Measurements from ENCODE around the gene CHCHD1.
"Not testable (repeated sequence)": the region's sequence is repeated elsewhere in the genome, so short reads cannot be mapped to it uniquely, and the experiment has no call there.

Gene CHCHD1

DNA sequence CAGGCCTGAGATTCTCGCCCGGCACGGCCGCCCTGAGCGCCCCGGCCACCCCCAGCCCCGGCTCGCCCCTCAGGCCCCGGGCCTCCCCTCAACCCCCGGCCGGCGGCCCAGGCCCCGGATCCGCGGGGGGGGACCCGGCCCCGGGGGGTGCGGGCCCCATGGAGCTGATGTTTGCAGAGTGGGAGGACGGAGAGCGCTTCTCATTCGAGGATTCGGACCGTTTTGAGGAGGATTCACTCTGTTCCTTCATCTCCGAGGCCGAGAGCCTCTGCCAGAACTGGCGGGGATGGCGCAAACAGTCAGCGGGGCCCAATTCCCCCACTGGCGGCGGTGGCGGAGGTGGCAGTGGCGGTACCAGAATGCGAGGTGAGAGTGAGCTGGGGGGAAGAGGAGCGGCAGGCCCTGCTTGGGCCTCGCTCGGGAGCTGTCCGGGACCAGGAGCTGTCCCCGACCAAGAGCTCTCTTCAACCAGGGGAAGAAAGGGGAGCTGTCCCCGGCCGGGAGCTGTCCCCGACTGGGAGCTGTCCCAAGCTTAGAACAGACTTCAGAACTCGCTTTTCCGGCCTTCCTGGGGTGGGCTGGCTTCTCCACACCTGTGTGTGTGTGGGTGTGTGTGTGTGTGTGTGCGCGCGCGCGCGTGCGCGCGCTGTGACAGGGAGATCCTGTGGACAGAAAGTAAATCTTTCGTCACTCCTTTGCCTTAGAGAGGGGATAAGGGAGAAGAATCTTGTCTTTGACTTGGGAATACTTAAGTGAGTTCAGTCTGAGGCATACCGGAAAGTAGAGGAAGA lies 4.1 kb downstream of the CHCHD1 start:
- TF ChIP-seq, protein P1, sequence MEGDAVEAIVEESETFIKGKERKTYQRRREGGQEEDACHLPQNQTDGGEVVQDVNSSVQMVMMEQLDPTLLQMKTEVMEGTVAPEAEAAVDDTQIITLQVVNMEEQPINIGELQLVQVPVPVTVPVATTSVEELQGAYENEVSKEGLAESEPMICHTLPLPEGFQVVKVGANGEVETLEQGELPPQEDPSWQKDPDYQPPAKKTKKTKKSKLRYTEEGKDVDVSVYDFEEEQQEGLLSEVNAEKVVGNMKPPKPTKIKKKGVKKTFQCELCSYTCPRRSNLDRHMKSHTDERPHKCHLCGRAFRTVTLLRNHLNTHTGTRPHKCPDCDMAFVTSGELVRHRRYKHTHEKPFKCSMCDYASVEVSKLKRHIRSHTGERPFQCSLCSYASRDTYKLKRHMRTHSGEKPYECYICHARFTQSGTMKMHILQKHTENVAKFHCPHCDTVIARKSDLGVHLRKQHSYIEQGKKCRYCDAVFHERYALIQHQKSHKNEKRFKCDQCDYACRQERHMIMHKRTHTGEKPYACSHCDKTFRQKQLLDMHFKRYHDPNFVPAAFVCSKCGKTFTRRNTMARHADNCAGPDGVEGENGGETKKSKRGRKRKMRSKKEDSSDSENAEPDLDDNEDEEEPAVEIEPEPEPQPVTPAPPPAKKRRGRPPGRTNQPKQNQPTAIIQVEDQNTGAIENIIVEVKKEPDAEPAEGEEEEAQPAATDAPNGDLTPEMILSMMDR (conservative IDR thresholded peaks at IDR 0.05; ENCODE audit: low read depth, low read length) = no peak
- peak; percentile 35 for DNase-seq (ENCODE audit: low read depth)
- H3K4me3 ChIP-seq (ENCODE audit: low read length) = peak overlapping the region; percentile 90

DNA sequence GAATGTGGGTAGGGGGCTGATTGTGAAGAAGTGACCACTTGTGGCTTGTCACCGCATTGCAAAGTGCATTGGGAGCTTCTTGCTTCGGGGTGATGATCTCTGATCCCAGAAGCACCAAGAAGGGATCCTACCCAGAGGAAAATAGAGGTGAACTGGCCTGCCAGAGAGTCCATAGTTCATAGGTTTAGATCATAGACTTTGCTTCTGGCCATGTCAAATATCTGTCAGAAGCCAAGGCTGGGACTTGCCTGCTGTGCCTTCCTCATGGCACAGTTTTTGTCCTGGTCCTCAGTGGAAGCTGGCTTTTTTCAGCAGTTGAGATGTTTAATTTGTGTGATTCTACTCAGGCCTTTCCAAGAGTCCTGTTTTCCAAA lies 4.7 kb downstream of the CHCHD1 start:
- TF ChIP-seq, protein P1 (conservative IDR thresholded peaks at IDR 0.05; ENCODE audit: low read depth, low read length) = no peak
- peak overlapping the region; percentile 90 for H3K4me3 ChIP-seq (ENCODE audit: low read length)
- DNase-seq (ENCODE audit: low read depth) = no peak

DNA sequence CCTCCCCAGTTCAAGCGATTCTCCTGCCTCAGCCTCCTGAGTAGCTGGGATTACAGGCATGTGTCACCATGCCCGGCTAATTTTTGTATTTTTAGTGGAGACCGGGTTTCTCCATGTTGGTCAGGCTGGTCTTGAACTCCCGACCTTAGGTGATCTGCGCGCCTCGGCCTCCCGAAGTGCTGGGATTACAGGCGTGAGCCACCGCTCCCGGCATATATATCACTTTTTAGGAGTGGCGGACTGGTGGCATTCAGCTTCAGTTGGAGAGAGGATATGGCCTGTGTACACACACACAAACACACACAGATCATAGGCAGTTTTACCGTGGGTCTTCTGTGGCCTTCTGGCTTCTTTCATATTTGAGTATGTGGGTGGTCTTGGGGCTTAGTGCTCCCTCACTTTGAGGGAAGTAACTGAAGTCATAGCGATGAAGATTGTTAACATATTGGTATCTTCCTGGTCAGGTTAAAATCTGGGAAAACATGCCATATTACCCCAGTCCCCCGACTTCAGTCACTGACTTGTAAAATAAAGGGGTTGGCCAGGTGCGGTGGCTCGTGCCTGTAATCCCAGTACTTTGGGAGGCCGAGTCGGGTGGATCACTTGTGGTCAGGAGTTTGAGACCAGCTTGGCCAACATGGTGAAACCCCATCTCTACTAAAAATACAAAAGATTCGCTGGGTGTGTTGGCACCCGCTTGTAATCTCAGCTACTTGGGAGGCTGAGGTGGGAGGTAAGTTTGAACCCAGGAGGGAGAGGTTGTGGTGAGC lies 5.4 kb downstream of the CHCHD1 start:
- peak overlapping the region; percentile 4 for H3K4me3 ChIP-seq (ENCODE audit: low read length)
- DNase-seq (ENCODE audit: low read depth) = not testable (repeated sequence)

DNA sequence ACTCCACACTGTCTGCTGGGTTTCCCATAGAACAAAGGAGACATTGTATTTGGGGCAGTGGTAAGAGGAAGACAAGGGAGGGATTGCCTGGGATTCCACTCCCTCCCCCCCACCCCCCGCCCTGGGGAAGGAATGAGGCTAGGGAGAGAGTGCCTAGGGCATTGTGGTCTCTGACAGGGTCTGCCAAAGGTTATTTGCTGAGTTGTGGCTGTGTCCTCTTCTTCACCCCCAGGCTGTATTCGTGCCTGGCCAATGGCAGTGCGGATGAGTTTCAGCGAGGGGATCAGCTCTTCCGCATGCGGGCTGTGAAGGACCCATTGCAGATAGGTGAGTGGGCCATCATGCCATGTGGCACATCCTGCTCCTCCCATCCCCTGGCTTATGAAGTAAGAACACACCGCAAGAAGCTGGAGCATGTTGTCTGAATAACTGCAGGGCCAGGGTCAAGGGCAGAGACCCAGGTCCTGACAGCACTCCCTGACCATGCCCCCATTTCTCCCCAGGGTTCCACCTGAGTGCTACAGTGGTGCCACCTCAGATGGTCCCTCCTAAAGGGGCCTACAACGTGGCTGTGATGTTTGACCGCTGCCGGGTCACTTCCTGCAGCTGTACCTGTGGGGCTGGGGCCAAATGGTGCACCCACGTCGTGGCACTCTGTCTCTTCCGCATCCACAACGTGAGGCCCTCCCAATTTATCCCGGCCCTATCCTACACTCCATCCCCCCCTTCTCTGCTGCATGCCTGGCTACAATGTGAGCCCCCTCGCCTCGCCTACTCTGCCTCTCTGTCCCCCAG lies 7.2 kb downstream of the CHCHD1 start:
- DNase-seq (ENCODE audit: low read depth) = no peak
- TF ChIP-seq, protein P1 (conservative IDR thresholded peaks at IDR 0.05; ENCODE audit: low read depth, low read length) = no peak
- no peak overlapping the region for H3K4me3 ChIP-seq (ENCODE audit: low read length)

DNA sequence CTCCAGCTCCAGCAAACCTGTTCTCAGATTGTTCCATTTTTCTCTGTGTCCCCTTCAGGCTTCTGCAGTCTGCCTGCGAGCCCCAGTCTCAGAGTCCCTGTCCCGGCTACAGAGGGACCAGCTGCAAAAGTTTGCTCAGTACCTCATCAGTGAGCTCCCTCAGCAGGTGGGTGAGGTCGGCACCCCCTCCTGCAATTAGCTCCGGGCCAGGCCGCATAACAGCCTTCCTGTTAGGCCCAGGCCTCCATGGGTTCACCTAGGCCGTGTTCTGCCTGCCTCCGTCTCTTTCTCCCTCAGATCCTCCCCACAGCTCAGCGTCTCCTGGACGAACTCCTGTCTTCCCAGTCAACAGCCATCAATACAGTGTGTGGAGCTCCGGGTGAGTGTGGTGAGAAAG lies 7.8 kb downstream of the CHCHD1 start:
- DNase-seq (ENCODE audit: low read depth) = no peak
- H3K4me3 ChIP-seq (ENCODE audit: low read length) = no peak overlapping the region
- TF ChIP-seq, protein P1 (conservative IDR thresholded peaks at IDR 0.05; ENCODE audit: low read depth, low read length) = no peak

DNA sequence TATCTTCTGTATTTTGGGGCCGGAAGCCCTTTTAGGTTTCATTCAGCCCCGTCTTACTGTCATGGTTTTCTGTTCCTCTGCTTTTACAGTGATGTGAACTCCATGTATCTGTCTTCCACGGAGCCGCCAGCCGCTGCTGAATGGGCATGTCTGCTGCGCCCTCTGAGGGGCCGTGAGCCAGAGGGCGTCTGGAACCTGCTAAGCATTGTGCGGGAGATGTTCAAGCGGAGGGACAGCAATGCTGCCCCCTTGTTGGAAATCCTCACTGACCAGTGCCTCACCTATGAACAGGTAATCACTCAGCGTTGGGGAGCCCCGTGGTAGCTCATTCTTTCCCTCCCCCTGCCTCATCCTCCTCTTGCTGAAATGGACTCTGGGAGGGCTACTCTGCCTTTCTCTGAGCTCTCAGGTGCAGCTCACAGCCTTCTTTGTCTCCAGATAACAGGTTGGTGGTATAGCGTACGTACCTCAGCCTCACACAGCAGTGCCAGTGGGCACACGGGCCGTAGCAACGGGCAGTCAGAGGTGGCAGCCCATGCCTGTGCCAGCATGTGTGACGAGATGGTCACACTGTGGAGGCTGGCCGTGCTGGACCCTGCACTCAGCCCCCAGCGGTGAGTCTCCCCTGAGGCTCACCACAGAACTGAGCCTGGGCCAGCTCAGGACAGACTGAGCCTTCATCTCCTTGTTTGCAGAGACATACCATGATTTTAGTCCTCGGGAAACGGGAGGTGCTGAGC lies 9.2 kb downstream of the CHCHD1 start:
- no peak for DNase-seq (ENCODE audit: low read depth)
- no peak overlapping the region for H3K4me3 ChIP-seq (ENCODE audit: low read length)
- TF ChIP-seq, protein P1 (conservative IDR thresholded peaks at IDR 0.05; ENCODE audit: low read depth, low read length) = no peak
